ENCODE data around the gene ANTXR1.

The ANTXR1 gene

GRCh38 chr2:69132960-69133590, 120.1 kb downstream of the ANTXR1 start:
- TF ChIP-seq, protein P1, sequence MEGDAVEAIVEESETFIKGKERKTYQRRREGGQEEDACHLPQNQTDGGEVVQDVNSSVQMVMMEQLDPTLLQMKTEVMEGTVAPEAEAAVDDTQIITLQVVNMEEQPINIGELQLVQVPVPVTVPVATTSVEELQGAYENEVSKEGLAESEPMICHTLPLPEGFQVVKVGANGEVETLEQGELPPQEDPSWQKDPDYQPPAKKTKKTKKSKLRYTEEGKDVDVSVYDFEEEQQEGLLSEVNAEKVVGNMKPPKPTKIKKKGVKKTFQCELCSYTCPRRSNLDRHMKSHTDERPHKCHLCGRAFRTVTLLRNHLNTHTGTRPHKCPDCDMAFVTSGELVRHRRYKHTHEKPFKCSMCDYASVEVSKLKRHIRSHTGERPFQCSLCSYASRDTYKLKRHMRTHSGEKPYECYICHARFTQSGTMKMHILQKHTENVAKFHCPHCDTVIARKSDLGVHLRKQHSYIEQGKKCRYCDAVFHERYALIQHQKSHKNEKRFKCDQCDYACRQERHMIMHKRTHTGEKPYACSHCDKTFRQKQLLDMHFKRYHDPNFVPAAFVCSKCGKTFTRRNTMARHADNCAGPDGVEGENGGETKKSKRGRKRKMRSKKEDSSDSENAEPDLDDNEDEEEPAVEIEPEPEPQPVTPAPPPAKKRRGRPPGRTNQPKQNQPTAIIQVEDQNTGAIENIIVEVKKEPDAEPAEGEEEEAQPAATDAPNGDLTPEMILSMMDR (IDR thresholded peaks at IDR 0.05; ENCODE audit: extremely low read depth, insufficient read depth, missing control alignments): no peak
- in situ Hi-C loops (cut with MboI; ENCODE audit: low pct_unique_long_range_greater_than_20kb, low sequenced_read_pairs, unreplicated experiment): no loop called here
- DNase-seq (ENCODE audit: low spot score): no peak

DNA sequence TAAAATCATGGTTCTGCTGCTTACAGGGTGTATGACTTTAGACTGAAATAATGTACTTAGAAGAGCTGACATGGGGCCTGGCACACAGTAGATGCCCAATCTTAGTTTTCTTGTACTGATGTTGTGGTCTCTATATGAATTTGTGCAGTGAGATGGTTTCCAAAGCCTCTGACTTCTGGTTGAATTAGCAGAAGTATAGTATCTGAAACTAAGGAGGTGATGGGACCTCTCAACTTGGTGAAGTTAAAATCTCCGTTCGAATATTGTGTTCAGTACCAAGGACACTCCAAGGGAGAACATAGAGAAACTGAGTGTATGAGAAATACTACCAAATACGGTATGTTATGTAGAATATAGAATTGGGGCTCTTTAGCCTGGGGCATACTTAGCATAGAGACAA, 120.9 kb downstream of the ANTXR1 start:
- in situ Hi-C loops (cut with MboI; ENCODE audit: low pct_unique_long_range_greater_than_20kb, low sequenced_read_pairs, unreplicated experiment): no loop called here
- TF ChIP-seq, protein P1 (IDR thresholded peaks at IDR 0.05; ENCODE audit: extremely low read depth, insufficient read depth, missing control alignments): no peak

GRCh38 chr2:69134306-69134945, 121.4 kb downstream of the ANTXR1 start:
- in situ Hi-C loops (cut with MboI; ENCODE audit: low pct_unique_long_range_greater_than_20kb, low sequenced_read_pairs, unreplicated experiment): no loop called here
- TF ChIP-seq, protein P1 (IDR thresholded peaks at IDR 0.05; ENCODE audit: extremely low read depth, insufficient read depth, missing control alignments): no peak
- no peak for DNase-seq (ENCODE audit: low spot score)

More for the DNA sequence above, 120.9 kb downstream of the ANTXR1 start:
- DNase-seq (ENCODE audit: low spot score): no peak

DNA sequence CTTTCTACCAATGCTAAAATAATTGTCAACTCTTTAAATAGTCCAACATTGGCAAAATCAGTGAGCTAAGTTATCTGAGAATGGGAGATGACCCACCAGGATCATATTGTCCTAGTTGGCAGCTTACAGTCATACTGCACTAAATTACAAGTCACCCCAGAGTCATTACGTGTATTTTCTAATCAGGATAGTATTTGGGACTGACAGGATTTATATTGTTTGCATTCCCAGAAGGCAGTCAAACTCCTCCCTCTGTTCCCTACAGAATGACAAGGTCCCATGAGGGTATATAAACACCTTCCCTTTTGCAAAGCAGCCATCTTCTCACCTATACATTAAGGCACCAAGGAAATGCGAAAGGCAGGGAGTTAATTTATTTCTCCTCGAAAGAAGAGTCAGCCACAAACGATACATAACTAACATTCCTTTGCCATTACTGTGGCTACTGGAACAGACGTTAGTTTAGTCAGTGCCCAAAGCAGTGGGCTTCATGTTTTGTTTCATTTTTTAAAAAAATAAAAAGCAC, 125.3 kb downstream of the ANTXR1 start:
- no peak for DNase-seq (ENCODE audit: low spot score)
- in situ Hi-C loops (cut with MboI; ENCODE audit: low pct_unique_long_range_greater_than_20kb, low sequenced_read_pairs, unreplicated experiment): no loop called here
- TF ChIP-seq, protein P1 (IDR thresholded peaks at IDR 0.05; ENCODE audit: extremely low read depth, insufficient read depth, missing control alignments): no peak

DNA sequence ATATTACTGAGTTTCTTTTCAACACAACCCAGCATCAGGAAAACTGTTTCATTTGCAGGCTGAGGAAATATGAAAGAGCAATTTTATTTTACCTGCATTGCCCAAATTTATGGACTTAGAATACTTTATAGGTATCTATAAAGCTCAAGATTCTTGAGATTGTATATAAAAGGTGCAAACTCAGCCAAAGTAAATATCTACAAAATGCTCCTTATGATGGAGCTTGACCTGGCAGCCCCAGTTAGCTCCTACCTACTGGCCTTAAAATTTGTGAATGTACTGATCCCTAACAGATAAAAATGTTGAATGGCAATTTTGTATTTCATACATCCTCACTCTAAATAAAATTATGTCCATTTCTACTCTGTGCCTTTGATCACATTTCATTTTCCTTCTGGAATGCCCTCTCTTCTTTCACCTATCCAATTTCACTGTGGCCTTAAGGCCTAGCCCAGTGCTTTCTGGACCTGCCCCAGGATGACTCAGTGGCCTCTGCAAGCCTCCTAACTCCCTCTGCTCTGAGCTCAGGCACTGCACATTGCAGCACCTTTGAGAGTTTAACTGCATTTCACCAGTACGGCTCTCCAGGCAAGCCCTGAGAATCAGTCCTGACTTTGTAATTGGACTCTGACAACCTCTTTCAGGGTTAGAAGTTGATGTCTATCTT, 125.9 kb downstream of the ANTXR1 start:
- TF ChIP-seq, protein P1 (IDR thresholded peaks at IDR 0.05; ENCODE audit: extremely low read depth, insufficient read depth, missing control alignments): no peak
- no peak for DNase-seq (ENCODE audit: low spot score)
- in situ Hi-C loops (cut with MboI; ENCODE audit: low pct_unique_long_range_greater_than_20kb, low sequenced_read_pairs, unreplicated experiment): no loop called here

- no peak for DNase-seq (ENCODE audit: low spot score)
- TF ChIP-seq, protein P1 (IDR thresholded peaks at IDR 0.05; ENCODE audit: extremely low read depth, insufficient read depth, missing control alignments): no peak
- in situ Hi-C loops (cut with MboI; ENCODE audit: low pct_unique_long_range_greater_than_20kb, low sequenced_read_pairs, unreplicated experiment): no loop called here
These were observed 127.0 kb downstream of the ANTXR1 start for GRCh38 chr2:69139778-69140670.

All from GM13977 (cell line).